Fibroblast of lung (primary cell): ENCODE data around the gene STX5.

Experiments used
- CTCF ChIP-seq, 2 donors: IDR thresholded peaks in 1 of 2; conservative IDR thresholded peaks in 1 of 2; 1 replicate in 1 of 2; 2 replicates in 1 of 2; pipeline ENCODE4 v1.5.1; 2011 to 2012; ENCODE audit warnings: low read length in 2 of 2, control low read depth in 1 of 2, inconsistent platforms in 1 of 2, low read depth in 1 of 2, mild to moderate bottlenecking in 1 of 2
- EZH2 ChIP-seq: IDR thresholded peaks from 2 replicates; pipeline ENCODE4 v1.5.1; 2012; ENCODE audit warnings: low read length, control low read depth, mild to moderate bottlenecking; ENCODE audit errors: missing control alignments

- TF ChIP-seq EZH2 (no peak), CTCF (conservative IDR thresholded peaks at IDR 0.05 in 1 of 2, IDR thresholded peaks at IDR 0.05 in 1 of 2; ENCODE audit: low read depth in 1 of 2, low read length in 2 of 2) (no peak)
These were observed 16.0 kb upstream of the STX5 start for GRCh38 chr11:62847767-62848314.
